HCT116 (cell line): Measurements from ENCODE around the gene ARPC1B. TPM values are rescaled to one million over a fixed set of nuclear protein-coding genes. Genes with fewer than 3 reads are reported as not detected.

Source experiments
- ATAC-seq: fragments of 200-7000 bp; cut with Tn5 transposase; 2 replicates; pipeline ENCODE4 v1.9.1; 2020; ENCODE audit warnings: mild to moderate bottlenecking, moderate library complexity
- BruUV-seq: library from RNA; stranded (reverse); fragments of 400-500 nt; replicated peaks from 2 replicates; lab custom pipeline; 2021; lab: Mats Ljungman, UMichigan
- CTCF ChIA-PET: fragments of 300-600 bp; sonication (Branson Sonifier 250); formaldehyde crosslinking; loops from one replicate; lab custom pipeline; 2021; ENCODE audit warnings: antibody characterized with exemption; lab: Charles Lee
- POLR2A ChIA-PET: fragments of 300-600, 350-600 bp; sonication (Branson Sonifier 250); formaldehyde crosslinking; loops from one replicate; lab custom pipeline; 2021; ENCODE audit warnings: antibody characterized with exemption; lab: Charles Lee
- RAD21 ChIA-PET, 2 experiments: fragments of 300-600 bp; sonication (Branson Sonifier 250); formaldehyde crosslinking; loops; one replicate each; lab custom pipeline; 2023; ENCODE audit warnings: low total read pairs in 2 of 2; ENCODE audit not compliant: uncharacterized antibody in 2 of 2, unreplicated experiment in 2 of 2, low non-redundant PET in 1 of 2; lab: Charles Lee
- DNase-seq: peaks from one replicate; pipeline ENCODE4 v3.0.0-alpha.2; 2010; ENCODE audit warnings: low read depth, low spot score
- H2AFZ ChIP-seq: fragments of 200-600 bp; shearing (Covaris generic), sonication (generic); 2 replicates; pipeline ENCODE4 v1.6.1; 2017; ENCODE audit warnings: low read depth, mixed run types, mixed read lengths, antibody characterized with exemption, low read length; ENCODE audit not compliant: poor library complexity, severe bottlenecking
- H3K27ac ChIP-seq: 2 replicates; pipeline ENCODE4 v1.5.1; 2012; ENCODE audit warnings: low read depth, low read length
- H3K27me3 ChIP-seq: fragments of 200-600 bp; sonication (generic); 2 replicates; pipeline ENCODE4 v1.6.1; 2016; ENCODE audit warnings: mixed run types, low read length, mixed read lengths; ENCODE audit not compliant: insufficient read depth
- H3K36me3 ChIP-seq, 2 experiments: fragments of 200-500 bp in 1 of 2; fragments of 200-600 bp in 1 of 2; sonication (Bioruptor generic) in 1 of 2; sonication (generic) in 1 of 2; 2 replicates each; pipeline versions ENCODE4 v1.5.1 to v1.6.1; 2014 to 2016; ENCODE audit warnings: low read length in 2 of 2, inconsistent platforms in 1 of 2, mixed read lengths in 1 of 2, mixed run types in 1 of 2; ENCODE audit not compliant: insufficient read depth in 2 of 2, control insufficient read depth in 1 of 2
- H3K4me1 ChIP-seq, 2 experiments: fragments of 200-600 bp in 1 of 2; sonication (generic) in 1 of 2; 2 replicates each; pipeline versions ENCODE4 v1.5.1 to v1.6.1; 2012 to 2017; ENCODE audit warnings: low read length in 2 of 2, inconsistent platforms in 1 of 2, mild to moderate bottlenecking in 1 of 2, mixed read lengths in 1 of 2, mixed run types in 1 of 2, moderate library complexity in 1 of 2; ENCODE audit not compliant: insufficient read depth in 2 of 2, control insufficient read depth in 1 of 2
- H3K4me2 ChIP-seq: fragments of 200-600 bp; sonication (generic); 2 replicates; pipeline ENCODE4 v1.6.1; 2017; ENCODE audit warnings: mixed run types, low read length, mixed read lengths
- H3K4me3 ChIP-seq, 2 experiments: fragments of 200-600 bp in 1 of 2; sonication (generic) in 1 of 2; replicated peaks in 1 of 2; 2 replicates each; pipeline ENCODE4 v1.5.1; 2011 to 2016; ENCODE audit warnings: low read length in 2 of 2, control low read depth in 1 of 2, low read depth in 1 of 2, mild to moderate bottlenecking in 1 of 2, mixed read lengths in 1 of 2, mixed run types in 1 of 2
- H3K79me2 ChIP-seq: fragments of 200-600 bp; sonication (generic); 2 replicates; pipeline ENCODE4 v1.6.1; 2017; ENCODE audit warnings: mild to moderate bottlenecking, mixed run types, low read length, moderate library complexity, mixed read lengths; ENCODE audit not compliant: insufficient read depth
- H3K9ac ChIP-seq: fragments of 200-600 bp; sonication (generic); 2 replicates; pipeline ENCODE4 v1.6.1; 2016; ENCODE audit warnings: low read length, mixed read lengths
- H3K9me2 ChIP-seq: fragments of 200-600 bp; sonication (generic), shearing (Covaris generic); 2 replicates; pipeline ENCODE4 v1.6.1; 2017; ENCODE audit warnings: mixed run types, mild to moderate bottlenecking, moderate library complexity; ENCODE audit not compliant: insufficient read depth
- H3K9me3 ChIP-seq, 2 experiments: fragments of 200-500 bp in 1 of 2; fragments of 200-600 bp in 1 of 2; sonication (Bioruptor generic) in 1 of 2; sonication (generic) in 1 of 2; 2 replicates each; pipeline ENCODE4 v1.6.1; 2014 to 2017; ENCODE audit warnings: low read length in 2 of 2, mixed read lengths in 2 of 2, inconsistent platforms in 1 of 2, low read depth in 1 of 2, mild to moderate bottlenecking in 1 of 2, mixed run types in 1 of 2, moderate library complexity in 1 of 2; ENCODE audit not compliant: control insufficient read depth in 1 of 2, insufficient read depth in 1 of 2
- H4K20me1 ChIP-seq: fragments of 200-600 bp; sonication (generic), shearing (Covaris generic); 2 replicates; pipeline ENCODE4 v1.6.1; 2017; ENCODE audit warnings: mixed run types, mild to moderate bottlenecking, moderate library complexity; ENCODE audit not compliant: insufficient read depth
- EZH2 ChIP-seq: fragments of 200-600 bp; sonication (generic); IDR thresholded peaks from 2 replicates; pipeline ENCODE4 v1.6.1; 2017; ENCODE audit warnings: antibody characterized with exemption, mixed run types
- POLR2A ChIP-seq: IDR thresholded peaks from 2 replicates; pipeline ENCODE4 v1.7.0; 2011; ENCODE audit warnings: borderline replicate concordance; ENCODE audit not compliant: insufficient read depth, insufficient read length; ENCODE audit errors: extremely low read depth
- POLR2AphosphoS5 ChIP-seq: IDR thresholded peaks from 2 replicates; pipeline ENCODE4 v1.6.1; 2011; ENCODE audit warnings: mild to moderate bottlenecking, low read depth, low read length, moderate library complexity
- intact Hi-C: fragments of 100-400 bp; cut with micrococcal nuclease; formaldehyde crosslinking; loops from 2 replicates; pipeline ENCODE4 v1.10.0; 2022
- total RNA-seq: library from RNA; stranded (reverse); gene quantifications from one replicate; pipeline ENCODE4 v1.2.1, GENCODE V29; 2021; ENCODE audit not compliant: unreplicated experiment

The ARPC1B gene
- total RNA-seq, 1 experiment from 2014 or later: 192 TPM

DNA sequence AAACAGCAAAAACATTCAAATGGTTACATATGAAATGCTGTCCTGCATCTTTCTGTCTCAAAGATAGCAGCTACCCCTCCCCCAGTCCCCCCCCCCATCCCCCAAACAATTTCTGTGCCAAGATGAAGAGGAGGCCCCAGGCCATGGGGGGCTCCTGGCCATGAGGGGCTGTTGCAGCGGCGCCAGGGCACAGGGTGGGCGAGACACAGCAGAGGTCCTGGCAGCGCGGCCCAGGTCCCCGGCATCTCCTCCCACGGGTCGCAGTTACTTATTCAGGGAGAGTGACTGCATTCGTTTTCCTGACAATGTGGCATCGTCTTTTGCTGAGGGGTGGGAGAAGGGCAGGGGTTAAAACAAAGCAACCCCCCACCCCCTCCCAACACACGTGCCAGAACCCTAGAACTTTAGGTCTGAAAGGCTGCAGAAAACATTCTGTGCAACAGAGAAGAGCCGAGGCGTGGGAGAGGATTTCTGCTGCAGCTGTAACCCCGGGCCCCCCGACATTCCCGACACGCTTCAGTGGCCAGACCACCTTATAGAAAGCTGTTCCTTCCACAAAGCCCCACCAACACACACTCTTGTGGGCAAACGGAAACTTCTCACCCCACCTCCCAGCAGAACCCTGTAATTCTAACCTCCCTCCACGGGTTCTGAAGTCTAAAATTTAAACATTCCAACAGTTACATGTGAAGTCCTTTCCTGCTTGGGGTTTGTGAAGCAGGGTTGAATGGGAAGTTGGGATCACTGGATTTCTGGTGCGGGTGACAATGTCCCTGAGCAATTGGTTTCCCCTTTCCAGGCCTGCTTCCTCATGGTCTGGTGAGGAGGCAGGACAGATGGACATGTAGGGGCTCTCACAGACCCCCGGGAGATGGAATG is 22.1 kb downstream of the ARPC1B start:
- ChIA-PET CTCF (no interaction called here), POLR2A (no interaction called here), RAD21 (no interaction called here)
- DNase-seq: no peak
- Histone ChIP-seq H2AFZ (no peak overlapping the region), H3K9me3 (no peaks in the 10 kb centered on the region), H3K4me1 (peaks cover 0 to 16% of the 10 kb centered on the region in 2 experiments; a peak in 1 of 4 replicates), H3K36me3 (peaks cover 37 to 51% of the 10 kb centered on the region in 2 experiments), H3K79me2 (peaks cover 15% of the 10 kb centered on the region; the same call in 1 of the 2 replicates), H3K4me3 (no peak overlapping the region), H3K9me2 (no peaks in the 10 kb centered on the region), H3K27me3 (no peaks in the 10 kb centered on the region), H3K9ac (no peak overlapping the region), H4K20me1 (no peaks in the 10 kb centered on the region), H3K27ac (no peak overlapping the region), H3K4me2 (no peak overlapping the region)
- intact Hi-C loops: no loop called here
- no peak for TF ChIP-seq POLR2A
- no TSS peak for BruUV-seq
- ATAC-seq: no peak

DNA sequence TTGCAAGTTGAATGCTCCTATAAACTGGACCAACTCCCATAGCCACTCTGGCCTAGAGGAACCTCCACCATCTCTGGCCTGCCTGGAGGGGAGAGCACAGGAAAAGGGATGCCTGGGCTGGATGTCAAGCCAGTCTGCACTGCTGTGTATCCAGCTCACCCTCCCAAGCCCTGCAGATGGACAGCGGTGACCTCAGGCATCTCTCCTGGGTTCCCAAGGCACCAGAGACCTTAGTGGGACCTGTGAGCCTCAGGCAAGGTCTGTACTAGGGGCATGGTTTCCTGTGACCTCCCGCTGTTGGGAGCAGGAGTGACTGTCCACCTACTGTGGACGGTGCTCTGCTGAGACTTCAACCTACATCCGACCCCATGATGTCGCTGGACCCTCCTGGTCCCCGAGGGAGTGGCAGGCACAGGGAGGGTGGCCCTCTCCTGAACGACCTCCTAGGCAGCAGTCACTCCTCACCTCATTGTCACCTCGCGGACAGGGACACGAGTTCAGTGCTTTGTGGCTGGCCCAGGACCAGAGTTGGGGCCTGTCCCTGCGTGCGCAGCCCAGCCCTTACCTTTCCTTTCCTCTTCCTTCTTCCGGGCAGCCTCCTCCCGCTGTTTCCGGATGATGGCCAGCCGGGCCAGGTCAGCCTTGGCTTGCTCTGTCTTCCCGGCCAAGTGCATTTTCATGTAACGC is 22.9 kb downstream of the ARPC1B start:
- Histone ChIP-seq H3K4me2 (no peak overlapping the region), H3K27ac (no peak overlapping the region), H3K4me1 (peaks cover 0 to 12% of the 10 kb centered on the region in 2 experiments; a peak in 1 of 4 replicates), H3K9ac (no peak overlapping the region), H3K27me3 (no peaks in the 10 kb centered on the region), H3K9me2 (no peaks in the 10 kb centered on the region), H3K4me3 (no peak overlapping the region), H2AFZ (no peak overlapping the region), H3K36me3 (peaks cover 41 to 55% of the 10 kb centered on the region in 2 experiments), H3K9me3 (no peaks in the 10 kb centered on the region), H4K20me1 (no peaks in the 10 kb centered on the region), H3K79me2 (peaks cover 21% of the 10 kb centered on the region; the same call in 1 of the 2 replicates)
- intact Hi-C loops: no loop called here
- no TSS peak for BruUV-seq
- ATAC-seq (no peak), DNase-seq (no peak)
- RAD21 ChIA-PET: no interaction called here
- TF ChIP-seq EZH2 (no peak), POLR2AphosphoS5 (peak; percentile 36)
- CTCF ChIA-PET: no interaction called here
- POLR2A ChIA-PET: no interaction called here
